HUDEP-2 (cell line): ENCODE results near the gene CGNL1.
A peak's percentile ranks its signal among the peaks of the same experiment; 100 is the strongest.

Experiments
- DNase-seq, 76 experiments: peaks; one replicate each; lab custom pipeline; 2025; ENCODE audit not compliant: unreplicated experiment in 76 of 76; lab: John Stamatoyannopoulos, UW

CGNL1 gene

GRCh38 chr15:57510647-57511046, 134.3 kb downstream of the CGNL1 start:
- no peak for DNase-seq

- DNase-seq, result no peak
Observed at GRCh38 chr15:57516327-57517029, 140.2 kb downstream of the CGNL1 start.

GRCh38 chr15:57517030-57517671, 140.8 kb downstream of the CGNL1 start:
- no peak for DNase-seq

GRCh38 chr15:57518779-57519405, 142.6 kb downstream of the CGNL1 start:
- DNase-seq, result no peak

GRCh38 chr15:57519806-57520205, 143.5 kb downstream of the CGNL1 start:
- no peak for DNase-seq

- DNase-seq, result no peak
Observed at GRCh38 chr15:57521503-57521902, 145.2 kb downstream of the CGNL1 start.

- no peak for DNase-seq
Observed at GRCh38 chr15:57522148-57522547, 145.8 kb downstream of the CGNL1 start.

- DNase-seq, result no peak
Observed at GRCh38 chr15:57525581-57525980, 149.3 kb downstream of the CGNL1 start.

- no peak for DNase-seq
Observed at GRCh38 chr15:57526076-57526475, 149.8 kb downstream of the CGNL1 start.

- no peak for DNase-seq
Observed at GRCh38 chr15:57526615-57527014, 150.3 kb downstream of the CGNL1 start.

GRCh38 chr15:57527382-57528091, 151.2 kb downstream of the CGNL1 start:
- peak in 29 of 76 experiments; percentile 1 to 46 (median 19) for DNase-seq

- DNase-seq, result no peak
Observed at GRCh38 chr15:57528940-57529565, 152.7 kb downstream of the CGNL1 start.

- no peak for DNase-seq
Observed at GRCh38 chr15:57529748-57530147, 153.4 kb downstream of the CGNL1 start.

- no peak for DNase-seq
Observed at GRCh38 chr15:57532731-57533447, 156.6 kb downstream of the CGNL1 start.

- DNase-seq, result no peak
Observed at GRCh38 chr15:57533448-57533799, 157.1 kb downstream of the CGNL1 start.

- no peak for DNase-seq
Observed at GRCh38 chr15:57534281-57534680, 158.0 kb downstream of the CGNL1 start.

GRCh38 chr15:57537072-57537471, 160.8 kb downstream of the CGNL1 start:
- peak in 2 of 76 experiments; percentile 7 to 21 for DNase-seq

- no peak for DNase-seq
Observed at GRCh38 chr15:57537488-57538264, 161.4 kb downstream of the CGNL1 start.

- DNase-seq, result no peak
Observed at GRCh38 chr15:57538265-57538529, 161.9 kb downstream of the CGNL1 start.

- DNase-seq, result no peak
Observed at GRCh38 chr15:57538821-57539220, 162.5 kb downstream of the CGNL1 start.
